Sigmoid colon (tissue), 7 donors: ENCODE measurements around the gene RIPOR3. TPM values are rescaled to one million over a fixed set of nuclear protein-coding genes. Genes with fewer than 3 reads are reported as not detected.
"Not testable (repeated sequence)": the region's sequence is repeated elsewhere in the genome, so short reads cannot be mapped to it uniquely, and the experiment has no call there.

Source experiments
- DNase-seq: peaks from one replicate; pipeline ENCODE4 v3.0.0-alpha.2; 2019
- H3K27ac ChIP-seq, 4 donors: fragments of 200-600 bp; sonication (generic); one replicate each; pipeline ENCODE4 v1.5.1; 2016 to 2019; ENCODE audit warnings: mild to moderate bottlenecking in 1 of 4
- H3K27me3 ChIP-seq, 3 donors: fragments of 200-600 bp; sonication (generic); one replicate each; pipeline ENCODE4 v1.5.1; 2019; ENCODE audit warnings: mild to moderate bottlenecking in 1 of 3
- H3K36me3 ChIP-seq, 4 donors: fragments of 200-600 bp; sonication (generic); one replicate each; pipeline ENCODE4 v1.5.1; 2016 to 2019
- H3K4me1 ChIP-seq, 4 donors: fragments of 200-600 bp; sonication (generic); one replicate each; pipeline ENCODE4 v1.5.1; 2017 to 2019
- H3K4me3 ChIP-seq, 4 donors: fragments of 200-600 bp; sonication (generic); one replicate each; pipeline ENCODE4 v1.5.1; 2017 to 2019; ENCODE audit warnings: mild to moderate bottlenecking in 2 of 4, moderate library complexity in 1 of 4
- H3K9me3 ChIP-seq, 4 donors: fragments of 200-600 bp in 3 of 4; sonication (generic) in 3 of 4; one replicate each; pipeline versions ENCODE4 v1.5.1 to v1.6.1; 2013 to 2019
- EP300 ChIP-seq, 4 donors: sonication (generic); formaldehyde crosslinking; IDR thresholded peaks; one replicate each; pipeline ENCODE4 v1.6.1; 2017; ENCODE audit warnings: antibody characterized with exemption in 4 of 4
- POLR2A ChIP-seq, 2 donors: fragments of 450-650 bp; IDR thresholded peaks; one replicate each; pipeline ENCODE4 v1.6.1; 2016; ENCODE audit warnings: antibody characterized with exemption in 2 of 2, mild to moderate bottlenecking in 2 of 2, moderate library complexity in 2 of 2
- POLR2AphosphoS5 ChIP-seq, 4 donors: sonication (generic); formaldehyde crosslinking; IDR thresholded peaks; one replicate each; pipeline ENCODE4 v1.6.1; 2017; ENCODE audit warnings: antibody characterized with exemption in 4 of 4
- WGBS, 2 donors: extraction: QIAGEN DNeasy Blood & Tissue Kit; methylation state at CpG; one replicate each; pipeline ENCODE4 v1.1.7; 2013; 5-methylcytosine and 5-hydroxymethylcytosine counted together
- intact Hi-C: fragments of 100-400 bp; cut with DNase I; formaldehyde crosslinking; loops from one replicate; pipeline ENCODE4 v1.15.1; 2023
- polyA plus RNA-seq, 3 donors: library from polyadenylated mRNA; stranded (reverse); fragments of 200-250 nt; gene quantifications; one replicate each; pipeline ENCODE4 v1.2.3, GENCODE V29; 2013
- total RNA-seq, 4 donors: library from RNA; depleted of rRNA; stranded (reverse); fragments of >200 nt; gene quantifications; one replicate each; pipeline ENCODE4 v1.1.0, GENCODE V29; 2016
- TF ChIP-seq, protein P1 (sequence below), 4 experiments: fragments of 450-650 bp in 3 of 4; fragments of 200-600 bp in 1 of 4; IDR thresholded peaks; one replicate each; pipeline ENCODE4 v1.5.1; 2016 to 2019; ENCODE audit warnings: antibody characterized with exemption in 4 of 4, mild to moderate bottlenecking in 3 of 4, moderate library complexity in 2 of 4
- donor health status: healthy with polysubstance abuse.
- donor health status: Bipolar disorder and iron deficiency.
- donor health status: healthy.

Gene RIPOR3
- total and polyA plus RNA-seq, 7 donors: 0.92 to 28.0 (median 9.4) TPM

DNA sequence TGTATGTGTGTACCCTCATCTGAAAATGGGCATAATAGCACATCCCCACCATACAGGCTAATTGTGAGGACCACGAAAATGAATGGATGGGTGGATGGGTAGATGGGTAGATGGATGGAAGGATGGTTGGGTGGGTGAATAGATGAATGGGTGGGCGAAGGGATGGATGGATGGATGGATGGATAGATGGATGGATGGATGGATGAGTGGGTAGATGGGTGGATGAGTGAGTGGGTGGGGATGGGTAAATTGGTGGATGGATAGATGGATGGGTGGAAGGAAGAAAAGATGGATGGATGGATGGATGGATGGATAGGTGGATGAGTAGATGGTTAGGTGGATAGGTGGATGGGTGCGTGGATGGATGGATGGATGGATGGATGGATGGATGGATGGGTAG, 19.7 kb downstream of the RIPOR3 start:
- Histone ChIP-seq H3K36me3 (no peaks in the 10 kb centered on the region), H3K4me3 (no peak overlapping the region), H3K9me3 (no peaks in the 10 kb centered on the region), H3K27ac (no peak overlapping the region), H3K27me3 (no peaks in the 10 kb centered on the region), H3K4me1 (peaks cover 0 to 17% (median 13%) of the 10 kb centered on the region in 4 donors)
- TF ChIP-seq, protein P1, sequence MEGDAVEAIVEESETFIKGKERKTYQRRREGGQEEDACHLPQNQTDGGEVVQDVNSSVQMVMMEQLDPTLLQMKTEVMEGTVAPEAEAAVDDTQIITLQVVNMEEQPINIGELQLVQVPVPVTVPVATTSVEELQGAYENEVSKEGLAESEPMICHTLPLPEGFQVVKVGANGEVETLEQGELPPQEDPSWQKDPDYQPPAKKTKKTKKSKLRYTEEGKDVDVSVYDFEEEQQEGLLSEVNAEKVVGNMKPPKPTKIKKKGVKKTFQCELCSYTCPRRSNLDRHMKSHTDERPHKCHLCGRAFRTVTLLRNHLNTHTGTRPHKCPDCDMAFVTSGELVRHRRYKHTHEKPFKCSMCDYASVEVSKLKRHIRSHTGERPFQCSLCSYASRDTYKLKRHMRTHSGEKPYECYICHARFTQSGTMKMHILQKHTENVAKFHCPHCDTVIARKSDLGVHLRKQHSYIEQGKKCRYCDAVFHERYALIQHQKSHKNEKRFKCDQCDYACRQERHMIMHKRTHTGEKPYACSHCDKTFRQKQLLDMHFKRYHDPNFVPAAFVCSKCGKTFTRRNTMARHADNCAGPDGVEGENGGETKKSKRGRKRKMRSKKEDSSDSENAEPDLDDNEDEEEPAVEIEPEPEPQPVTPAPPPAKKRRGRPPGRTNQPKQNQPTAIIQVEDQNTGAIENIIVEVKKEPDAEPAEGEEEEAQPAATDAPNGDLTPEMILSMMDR (IDR thresholded peaks at IDR 0.05): no peak
- TF ChIP-seq POLR2AphosphoS5 (IDR thresholded peaks at IDR 0.05): no peak
- TF ChIP-seq EP300 (IDR thresholded peaks at IDR 0.05): no peak
- TF ChIP-seq POLR2A (IDR thresholded peaks at IDR 0.05): no peak
- WGBS, 2 donors: 90 to 94% methylated on average over 3 of the region's 3 CpGs
- intact Hi-C loops: no loop called here
- no peak for DNase-seq

DNA sequence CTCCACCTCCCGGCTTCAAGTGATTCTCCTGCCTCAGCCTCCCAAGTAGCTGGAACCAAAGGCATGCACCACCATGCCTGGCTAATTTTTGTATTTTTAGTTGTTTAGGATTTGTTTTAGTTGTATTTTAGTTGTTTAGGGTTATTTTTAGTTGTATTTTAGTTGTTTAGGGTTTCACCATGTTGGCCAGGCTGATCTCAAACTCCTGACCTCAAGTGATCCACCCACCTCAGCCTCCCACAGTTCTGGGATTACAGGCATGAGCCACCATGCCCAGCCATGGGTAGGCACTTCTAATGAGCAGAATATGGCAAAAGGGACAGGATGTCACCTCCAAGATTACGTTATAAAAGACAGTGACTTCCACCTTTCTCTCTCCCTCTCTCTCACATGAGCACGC, 20.3 kb downstream of the RIPOR3 start:
- DNase-seq, H3K27ac ChIP-seq, H3K27me3 ChIP-seq, H3K4me3 ChIP-seq, H3K36me3 ChIP-seq, intact Hi-C loops, H3K9me3 ChIP-seq: not testable (repeated sequence)
- 64 to 67% methylated on average over 3 of the region's 3 CpGs for WGBS, 2 donors
- H3K4me1 ChIP-seq: peaks cover 0 to 17% (median 13%) of the 10 kb centered on the region in 4 donors

DNA sequence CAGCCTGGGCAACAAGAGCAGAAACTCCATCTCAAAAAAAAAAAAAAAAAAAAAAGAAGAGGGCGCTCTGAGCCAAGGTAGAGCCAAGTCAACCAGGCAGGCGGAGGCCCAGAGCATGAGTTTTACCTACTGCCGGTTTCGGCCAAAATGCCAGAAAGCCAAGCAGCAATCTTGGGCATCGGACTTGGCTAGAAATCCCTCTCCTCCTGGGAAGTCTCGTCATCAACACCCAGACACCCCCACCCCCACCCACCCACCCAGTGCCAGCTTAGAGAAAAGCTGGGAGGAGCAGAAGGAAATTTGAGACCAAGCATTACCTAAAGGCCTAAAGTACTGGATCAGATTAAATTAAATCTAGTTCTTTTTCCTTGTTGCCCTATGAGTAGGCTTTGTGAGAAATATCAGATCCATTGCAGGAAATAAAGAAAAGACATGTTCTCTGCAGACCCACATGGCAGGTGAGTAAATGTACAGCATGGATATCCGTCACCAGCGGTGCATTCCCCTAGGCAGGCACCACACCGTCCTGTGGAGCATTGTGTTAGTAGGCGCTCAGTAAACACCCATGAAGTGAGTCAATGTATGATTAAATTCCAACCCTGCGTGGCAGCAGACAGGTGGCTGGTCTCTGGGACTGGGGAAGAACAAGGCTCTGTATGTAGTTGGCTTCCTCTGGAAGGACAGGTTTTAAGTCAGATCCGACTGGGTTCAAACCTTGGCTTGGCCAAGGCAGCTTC, 21.0 kb downstream of the RIPOR3 start:
- Histone ChIP-seq H3K36me3 (no peaks in the 10 kb centered on the region), H3K4me1 (peaks cover 0 to 17% (median 13%) of the 10 kb centered on the region in 4 donors), H3K27me3 (no peaks in the 10 kb centered on the region), H3K27ac (no peak overlapping the region), H3K9me3 (no peaks in the 10 kb centered on the region), H3K4me3 (no peak overlapping the region)
- WGBS, 2 donors: 78 to 92% methylated on average over 12 of the region's 12 CpGs
- intact Hi-C loops: no loop called here
- no peak for DNase-seq
- TF ChIP-seq POLR2AphosphoS5 (IDR thresholded peaks at IDR 0.05): no peak
- TF ChIP-seq, protein P1 (IDR thresholded peaks at IDR 0.05): no peak
- no peak for TF ChIP-seq EP300 (IDR thresholded peaks at IDR 0.05)
- no peak for TF ChIP-seq POLR2A (IDR thresholded peaks at IDR 0.05)

DNA sequence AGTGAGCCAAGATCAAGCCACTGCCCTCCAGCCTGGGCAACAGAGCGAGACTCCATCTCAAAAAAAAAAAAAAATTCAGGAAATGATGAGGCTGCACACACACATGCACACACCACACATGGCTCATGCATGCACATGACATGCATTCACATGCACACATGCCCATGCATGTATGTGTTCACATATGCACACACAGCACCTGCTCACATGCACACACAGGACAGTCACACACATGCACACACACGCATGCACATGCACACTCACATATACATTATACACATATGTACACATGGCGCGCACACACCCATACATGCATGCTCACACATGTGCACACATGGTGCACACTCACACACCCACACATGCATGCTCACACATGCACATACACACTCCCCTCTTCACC, 22.5 kb downstream of the RIPOR3 start:
- whole genome bisulfite sequencing, 2 donors: 95 to 96% methylated on average over 4 of the region's 4 CpGs
- Histone ChIP-seq H3K27ac (no peak overlapping the region), H3K27me3 (no peaks in the 10 kb centered on the region), H3K4me1 (peaks cover 0 to 9% (median 8%) of the 10 kb centered on the region in 4 donors), H3K4me3 (no peak overlapping the region), H3K36me3 (no peaks in the 10 kb centered on the region), H3K9me3 (no peaks in the 10 kb centered on the region)
- intact Hi-C loops: no loop called here
- no peak for DNase-seq
- no peak for TF ChIP-seq POLR2AphosphoS5 (IDR thresholded peaks at IDR 0.05)
- TF ChIP-seq POLR2A (IDR thresholded peaks at IDR 0.05): no peak
- TF ChIP-seq, protein P1 (IDR thresholded peaks at IDR 0.05): no peak
- no peak for TF ChIP-seq EP300 (IDR thresholded peaks at IDR 0.05)

DNA sequence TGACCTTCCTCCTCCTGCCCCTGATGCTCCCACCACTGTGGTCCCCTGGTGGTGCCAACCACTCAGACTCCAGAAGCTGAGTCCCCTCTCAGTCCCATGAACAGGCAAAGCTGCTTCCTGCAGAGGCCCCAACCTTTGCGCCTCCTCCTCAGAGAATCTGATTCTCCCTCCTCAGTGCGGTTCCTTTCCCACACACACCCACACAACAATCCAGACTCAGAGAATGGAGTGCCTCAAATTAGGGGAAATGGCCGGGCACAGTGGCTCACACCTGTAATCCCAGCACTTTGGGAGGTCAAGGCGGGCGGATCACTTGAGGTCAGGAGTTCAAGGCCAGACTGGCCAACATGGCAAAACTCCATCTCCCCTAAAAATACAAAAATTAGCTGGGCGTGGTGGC, 23.0 kb downstream of the RIPOR3 start:
- no peaks in the 10 kb centered on the region for H3K9me3 ChIP-seq
- no peak overlapping the region for H3K4me3 ChIP-seq
- no peaks in the 10 kb centered on the region for H3K27me3 ChIP-seq
- H3K4me1 ChIP-seq: peaks cover 0 to 5% (median 4%) of the 10 kb centered on the region in 4 donors
- WGBS, 2 donors: 94 to 96% methylated on average over 6 of the region's 6 CpGs
- intact Hi-C loops: no loop called here
- TF ChIP-seq POLR2AphosphoS5 (IDR thresholded peaks at IDR 0.05): no peak
- no peak for TF ChIP-seq POLR2A (IDR thresholded peaks at IDR 0.05)
- TF ChIP-seq, protein P1 (IDR thresholded peaks at IDR 0.05): no peak
- TF ChIP-seq EP300 (IDR thresholded peaks at IDR 0.05): no peak
- no peak overlapping the region for H3K27ac ChIP-seq
- DNase-seq: no peak
- H3K36me3 ChIP-seq: no peaks in the 10 kb centered on the region
